ENCODE data around the gene RNGTT. TPM values are rescaled to one million over a fixed set of nuclear protein-coding genes. Genes with fewer than 3 reads are reported as not detected.

RNGTT gene
- total RNA-seq, 1 experiment from 2014 or later, result 15.7 TPM

- Histone ChIP-seq H3K4me1 (ENCODE audit: insufficient read depth, low read length) (no peaks in the 10 kb centered on the region), H3K9me3 (ENCODE audit: low read length) (no peaks in the 10 kb centered on the region), H3K9me2 (replicated peaks; ENCODE audit: low read length) (no peaks in the 10 kb centered on the region), H3K9ac (ENCODE audit: low read length) (no peak overlapping the region), H3K4me3 (ENCODE audit: low read length) (no peak overlapping the region), H3K27me3 (ENCODE audit: low read length) (no peaks in the 10 kb centered on the region), H3F3A (ENCODE audit: low read length, unreplicated experiment) (no peaks in the 10 kb centered on the region), H4K20me1 (ENCODE audit: low read length) (no peaks in the 10 kb centered on the region), H3K4me2 (ENCODE audit: low read length) (no peak overlapping the region), H2AFZ (ENCODE audit: low read length) (no peak overlapping the region), H3K79me2 (ENCODE audit: low read length) (no peaks in the 10 kb centered on the region), H3K27ac (ENCODE audit: low read length) (no peak overlapping the region), H3K36me3 (ENCODE audit: low read depth, low read length) (no peaks in the 10 kb centered on the region)
- ATAC-seq (no peak), DNase-seq (no peak)
- no TSS peak for BruUV-seq (replicated peaks)
- intact Hi-C loops (cut with micrococcal nuclease), result no loop called here
- no peak for TF ChIP-seq CTCF (conservative IDR thresholded peaks at IDR 0.05; ENCODE audit: low read depth, low read length)
- no peak for TF ChIP-seq EZH2 (IDR thresholded peaks at IDR 0.05; ENCODE audit: low read length, unreplicated experiment)
- no peak for TF ChIP-seq EZH2phosphoT487 (IDR thresholded peaks at IDR 0.05; ENCODE audit: borderline replicate concordance, low read length)
- ChIA-PET POLR2A (ENCODE audit: unreplicated experiment) (no interaction called here), CTCF (no interaction called here)
These were observed 47.4 kb upstream of the RNGTT start for GRCh38 chr6:89010825-89011224.

- Histone ChIP-seq H3K79me2 (ENCODE audit: low read length) (no peaks in the 10 kb centered on the region), H2AFZ (ENCODE audit: low read length) (no peak overlapping the region), H3K36me3 (ENCODE audit: low read depth, low read length) (no peaks in the 10 kb centered on the region), H3K4me3 (ENCODE audit: low read length) (no peak overlapping the region), H3K4me1 (ENCODE audit: insufficient read depth, low read length) (no peaks in the 10 kb centered on the region), H4K20me1 (ENCODE audit: low read length) (no peaks in the 10 kb centered on the region), H3F3A (ENCODE audit: low read length, unreplicated experiment) (no peaks in the 10 kb centered on the region), H3K4me2 (ENCODE audit: low read length) (no peak overlapping the region), H3K9me2 (replicated peaks; ENCODE audit: low read length) (no peaks in the 10 kb centered on the region), H3K9me3 (ENCODE audit: low read length) (no peaks in the 10 kb centered on the region), H3K27ac (ENCODE audit: low read length) (no peak overlapping the region), H3K27me3 (ENCODE audit: low read length) (no peaks in the 10 kb centered on the region), H3K9ac (ENCODE audit: low read length) (no peak overlapping the region)
- CTCF ChIA-PET, result no interaction called here
- DNase-seq (no peak), ATAC-seq (no peak)
- intact Hi-C loops (cut with micrococcal nuclease), result no loop called here
- POLR2A ChIA-PET (ENCODE audit: unreplicated experiment), result no interaction called here
- no TSS peak for BruUV-seq (replicated peaks)
- TF ChIP-seq EZH2phosphoT487 (IDR thresholded peaks at IDR 0.05; ENCODE audit: borderline replicate concordance, low read length), result no peak
- no peak for TF ChIP-seq CTCF (conservative IDR thresholded peaks at IDR 0.05; ENCODE audit: low read depth, low read length)
- TF ChIP-seq EZH2 (IDR thresholded peaks at IDR 0.05; ENCODE audit: low read length, unreplicated experiment), result no peak
These were observed 46.2 kb upstream of the RNGTT start for GRCh38 chr6:89009624-89010059.

- DNase-seq, result no peak
- H3K9me2 ChIP-seq (replicated peaks; ENCODE audit: low read length), result no peaks in the 10 kb centered on the region
- H2AFZ ChIP-seq (ENCODE audit: low read length), result no peak overlapping the region
- no peaks in the 10 kb centered on the region for H4K20me1 ChIP-seq (ENCODE audit: low read length)
- no peak overlapping the region for H3K9ac ChIP-seq (ENCODE audit: low read length)
- H3K9me3 ChIP-seq (ENCODE audit: low read length), result no peaks in the 10 kb centered on the region
- H3K79me2 ChIP-seq (ENCODE audit: low read length), result no peaks in the 10 kb centered on the region
- H3K4me2 ChIP-seq (ENCODE audit: low read length), result no peak overlapping the region
- intact Hi-C loops (cut with micrococcal nuclease), result no loop called here
- BruUV-seq (replicated peaks), result no TSS peak
- no peaks in the 10 kb centered on the region for H3K27me3 ChIP-seq (ENCODE audit: low read length)
- H3K36me3 ChIP-seq (ENCODE audit: low read depth, low read length), result no peaks in the 10 kb centered on the region
- H3K4me3 ChIP-seq (ENCODE audit: low read length), result no peak overlapping the region
- CTCF ChIA-PET, result no interaction called here
- no peak overlapping the region for H3K27ac ChIP-seq (ENCODE audit: low read length)
- no peak for ATAC-seq
- POLR2A ChIA-PET (ENCODE audit: unreplicated experiment), result no interaction called here
- no peaks in the 10 kb centered on the region for H3K4me1 ChIP-seq (ENCODE audit: insufficient read depth, low read length)
- H3F3A ChIP-seq (ENCODE audit: low read length, unreplicated experiment), result no peaks in the 10 kb centered on the region
- no peak for TF ChIP-seq CTCF (conservative IDR thresholded peaks at IDR 0.05; ENCODE audit: low read depth, low read length)
- no peak for TF ChIP-seq EZH2 (IDR thresholded peaks at IDR 0.05; ENCODE audit: low read length, unreplicated experiment)
- TF ChIP-seq EZH2phosphoT487 (IDR thresholded peaks at IDR 0.05; ENCODE audit: borderline replicate concordance, low read length), result no peak
These were observed 45.5 kb upstream of the RNGTT start for GRCh38 chr6:89008815-89009374.

All from PC-3 (cell line).